Left cardiac atrium (tissue), 4 donors: ENCODE results near the gene MEIS2. TPM values are rescaled to one million over a fixed set of nuclear protein-coding genes. Genes with fewer than 3 reads are reported as not detected.
A peak's percentile ranks its signal among the peaks of the same experiment; 100 is the strongest.
"Not testable (repeated sequence)": the region's sequence is repeated elsewhere in the genome, so short reads cannot be mapped to it uniquely, and the experiment has no call there.

ENCODE experiments used
- ATAC-seq, 2 donors: fragments of 200-7000 bp; cut with Tn5 transposase; one replicate each; pipeline ENCODE4 v1.9.1; 2020; ENCODE audit warnings: mild to moderate bottlenecking in 2 of 2, moderate library complexity in 2 of 2
- DNase-seq: peaks from one replicate; pipeline ENCODE4 v3.0.0-alpha.2; 2020
- intact Hi-C, 2 donors: fragments of 100-400 bp; cut with DNase I; formaldehyde crosslinking; loops; one replicate each; pipeline versions ENCODE4 v1.14.1 to v1.15.1; 2022 to 2023
- total RNA-seq, 2 donors: library from RNA; stranded (reverse); fragmentation: NEBNext Ultra II Directional; extraction: Animal tissue kit (Norgen Biotek cat#: 25700); gene quantifications; one replicate each; pipeline ENCODE4 v1.2.1, GENCODE V29; 2021
- donor health status: DM: no; HTN: yes; CAD: no.
- donor health status: DM: no; HTN: yes; CAD: no; lungs with severe emphysema.
- donor health status: DM: yes; HTN: yes; CAD: no.
- donor health status: Dilated cardiomyopathy.

MEIS2 gene
- total RNA-seq, 2 donors from 2014 or later: 21.1 to 21.5 TPM

DNA sequence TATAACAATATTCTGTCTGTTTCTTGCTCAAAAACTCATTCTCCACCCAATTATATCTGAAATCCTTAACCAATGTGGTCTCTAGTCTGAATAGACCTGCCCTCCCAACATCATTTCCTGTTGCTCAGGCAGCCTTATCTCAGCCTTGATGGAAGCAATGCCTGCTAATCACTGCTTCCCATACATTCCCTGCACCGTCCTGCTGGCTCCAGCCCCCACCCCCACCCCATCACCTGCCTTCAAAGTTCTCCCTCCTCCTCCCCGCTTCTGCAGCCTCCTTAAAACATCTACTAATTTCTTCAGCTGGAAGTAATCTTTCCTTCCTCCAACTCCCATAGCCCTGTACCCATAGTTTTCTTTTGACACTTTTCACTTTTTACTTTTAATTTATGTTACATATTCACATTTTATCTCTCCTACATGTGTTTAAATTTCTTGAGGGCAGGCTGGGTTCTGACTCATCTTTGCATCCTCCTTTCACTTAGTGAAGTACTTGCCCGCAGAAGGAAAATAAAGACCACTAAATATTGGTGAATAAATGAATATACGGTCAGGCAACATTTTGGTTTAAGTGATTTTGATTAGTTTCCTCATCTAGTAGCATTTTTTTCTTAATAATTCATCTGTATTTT, 98.2 kb downstream of the MEIS2 start:
- DNase-seq (no peak), ATAC-seq (no peak)
- intact Hi-C loops: no loop called here

- ATAC-seq (no peak), DNase-seq (no peak)
- intact Hi-C loops: no loop called here
These were observed 98.9 kb downstream of the MEIS2 start for GRCh38 chr15:37001417-37001816.

DNA sequence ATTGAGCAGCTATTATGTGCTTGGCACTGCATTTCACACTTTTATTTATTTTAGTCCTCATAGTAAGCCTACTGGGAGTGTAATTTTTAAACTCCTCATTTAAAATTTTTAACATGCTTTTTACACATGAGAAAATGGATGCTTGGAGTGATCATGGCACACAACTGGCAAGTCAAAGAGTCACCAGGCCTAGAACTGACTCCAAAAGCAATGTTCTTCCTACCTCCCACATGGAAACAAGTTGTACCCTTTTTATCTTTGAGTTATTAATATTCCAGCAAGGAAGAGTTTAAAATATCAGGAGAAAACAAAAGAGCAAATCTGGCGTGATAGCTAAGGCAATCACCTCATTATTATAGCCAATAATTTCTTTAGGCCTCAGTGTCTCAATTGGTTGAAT, 100.6 kb downstream of the MEIS2 start:
- DNase-seq: no peak
- ATAC-seq: no peak
- intact Hi-C loops: no loop called here

DNA sequence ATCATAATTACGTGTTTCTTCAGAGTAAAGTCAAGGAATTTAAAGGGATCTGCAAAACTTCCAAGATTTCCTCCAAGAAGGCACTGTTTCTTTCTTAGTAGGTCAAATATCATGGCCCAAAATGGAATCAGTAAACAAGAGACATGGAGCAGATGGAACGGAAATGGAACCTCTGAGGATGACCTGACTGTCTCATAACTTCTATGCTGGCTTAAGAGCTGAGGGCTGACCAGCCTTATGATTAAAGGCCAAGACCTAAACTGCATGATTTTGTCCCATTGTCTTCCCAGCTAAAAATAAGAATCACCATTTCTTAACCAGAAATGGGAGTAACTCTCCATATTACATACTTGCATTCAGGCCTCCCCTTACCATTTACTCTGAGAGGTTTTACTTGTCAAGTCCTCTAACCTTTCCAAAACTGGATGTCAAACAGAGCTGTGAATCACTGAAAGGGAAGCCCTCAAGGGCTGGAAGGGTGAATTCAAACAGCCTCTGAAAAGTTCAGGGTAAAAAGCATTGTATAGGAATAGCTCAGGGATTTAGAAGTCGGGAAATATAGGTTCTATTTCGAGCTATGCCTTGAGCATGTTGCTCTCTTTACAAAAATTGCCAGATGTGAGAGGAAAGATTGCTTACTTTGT, 103.7 kb downstream of the MEIS2 start:
- peak; percentile 22 to 27 for ATAC-seq

DNA sequence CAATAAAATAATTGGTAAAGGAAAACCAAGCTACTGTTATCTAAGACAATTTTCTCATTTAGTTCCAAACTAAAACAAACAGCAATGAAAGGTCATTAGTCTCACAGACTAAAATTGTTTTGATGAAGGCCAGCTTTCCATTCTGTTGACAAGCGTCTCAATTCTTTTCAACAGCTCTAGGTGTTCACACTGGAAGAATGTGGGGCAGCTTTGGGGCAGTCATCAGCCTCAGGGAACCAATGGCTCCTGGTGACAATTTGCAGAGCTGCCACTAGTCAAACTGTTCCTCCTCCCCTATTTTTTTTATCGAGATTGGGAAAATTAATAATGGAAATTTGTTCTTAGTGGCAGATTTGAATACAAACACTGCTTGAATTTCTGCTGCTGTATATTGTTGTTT, 104.2 kb downstream of the MEIS2 start:
- DNase-seq (no peak), ATAC-seq (peak; percentile 60 to 93)
- intact Hi-C loops: no loop called here

More for the DNA sequence above, 103.7 kb downstream of the MEIS2 start:
- intact Hi-C loops: no loop called here
- no peak for DNase-seq

DNA sequence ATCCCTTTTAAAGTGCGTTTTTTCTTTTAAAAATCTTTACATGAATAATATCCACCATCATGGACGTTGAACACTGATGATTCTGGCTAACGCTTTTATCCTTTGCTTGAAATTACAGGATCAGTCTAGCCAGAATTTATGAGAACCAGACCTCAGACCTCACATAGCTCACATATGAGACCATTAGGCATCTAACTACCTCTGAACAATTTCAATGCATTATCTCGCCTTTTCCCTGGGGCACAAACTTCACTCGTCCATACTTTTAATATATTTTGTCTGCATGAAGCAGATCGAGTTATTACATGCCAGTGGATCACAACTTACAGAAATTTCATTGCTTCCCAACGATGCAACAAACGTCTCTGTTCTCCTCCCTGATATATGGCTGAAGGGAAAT, 105.6 kb downstream of the MEIS2 start:
- no peak for ATAC-seq
- intact Hi-C loops: no loop called here
- DNase-seq: no peak

DNA sequence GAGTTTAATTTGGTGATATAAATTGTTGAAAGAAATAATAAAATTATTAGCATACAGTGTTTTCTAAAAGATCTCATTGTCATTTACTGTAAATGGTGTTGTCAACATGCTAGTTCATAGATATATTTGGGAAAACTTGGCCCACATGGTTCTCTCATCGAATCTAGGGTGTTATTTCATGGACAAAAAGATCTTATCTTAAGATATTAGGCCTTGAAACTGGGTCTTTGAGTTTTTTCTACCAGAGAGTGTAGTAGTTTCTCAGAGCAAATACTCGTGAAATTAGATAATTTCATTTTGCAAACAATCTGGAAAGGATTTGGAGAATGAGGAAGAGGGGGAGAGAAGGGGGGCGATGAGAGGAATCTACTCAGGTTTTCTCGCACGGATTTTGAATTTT, 107.9 kb downstream of the MEIS2 start:
- ATAC-seq (no peak), DNase-seq (no peak)
- intact Hi-C loops: no loop called here

GRCh38 chr15:36988947-36989346, 111.4 kb downstream of the MEIS2 start:
- intact Hi-C loops: no loop called here
- ATAC-seq: no peak
- DNase-seq: no peak

- ATAC-seq (no peak), DNase-seq (no peak)
These were observed 117.9 kb downstream of the MEIS2 start for GRCh38 chr15:36982430-36982829.

DNA sequence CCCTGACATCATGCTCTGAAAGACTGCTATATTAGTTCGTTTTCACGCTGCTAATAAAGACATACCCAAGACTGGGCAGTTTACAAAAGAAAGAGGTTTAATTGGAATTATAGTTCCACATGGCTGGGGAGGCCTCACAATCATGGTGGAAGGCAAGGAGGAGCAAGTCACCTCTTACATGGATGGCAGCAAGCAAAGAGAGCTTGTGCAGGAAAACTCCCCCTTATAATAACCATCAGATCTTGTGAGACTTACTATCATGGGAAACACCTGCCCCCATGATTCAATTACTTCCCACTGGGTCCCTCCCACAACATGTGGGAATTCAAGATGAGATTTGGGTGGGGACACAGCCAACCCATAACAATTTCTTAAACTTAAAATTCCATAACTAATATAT, 120.1 kb downstream of the MEIS2 start:
- intact Hi-C loops, ATAC-seq, DNase-seq: not testable (repeated sequence)

More at GRCh38 chr15:36982430-36982829, 117.9 kb downstream of the MEIS2 start:
- intact Hi-C loops: no loop called here

DNA sequence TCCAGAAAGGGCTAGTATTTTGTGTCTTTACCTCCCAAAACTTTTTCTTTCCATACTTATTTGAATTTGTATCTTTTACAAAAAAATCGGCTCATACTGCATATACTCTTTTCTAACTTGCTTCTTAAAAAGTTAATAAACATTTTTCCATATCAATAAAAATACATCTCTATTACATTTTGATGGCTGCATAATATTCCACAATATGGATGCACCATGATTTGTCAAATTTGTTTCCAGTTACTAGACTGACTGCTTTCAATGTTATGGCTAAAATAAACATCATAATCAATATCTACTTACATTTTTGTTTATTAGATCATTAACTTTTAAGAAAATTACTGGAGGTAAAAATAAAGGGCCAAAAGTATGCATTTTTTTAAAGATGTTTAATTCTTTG, 121.7 kb downstream of the MEIS2 start:
- intact Hi-C loops: no loop called here
- no peak for DNase-seq
- no peak for ATAC-seq

DNA sequence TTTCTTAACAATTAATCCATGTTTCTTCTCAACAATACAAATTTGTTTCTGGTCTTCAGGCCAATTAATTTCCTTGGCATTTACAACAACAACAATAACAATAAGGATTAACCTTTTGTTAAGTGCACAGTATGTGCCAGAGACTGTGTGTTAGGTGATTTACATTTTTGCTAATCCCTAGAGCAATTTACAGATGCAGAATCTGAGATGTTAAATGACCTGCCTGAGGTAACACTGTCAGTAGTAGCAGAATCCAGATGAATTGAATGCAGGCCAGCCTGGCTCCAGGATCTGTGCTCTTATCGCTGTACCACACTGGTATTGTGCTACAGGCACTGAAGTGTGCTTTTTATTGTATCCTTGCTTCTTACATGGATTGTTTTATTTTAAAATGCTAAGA, 122.2 kb downstream of the MEIS2 start:
- DNase-seq (no peak), ATAC-seq (no peak)
- intact Hi-C loops: no loop called here

DNA sequence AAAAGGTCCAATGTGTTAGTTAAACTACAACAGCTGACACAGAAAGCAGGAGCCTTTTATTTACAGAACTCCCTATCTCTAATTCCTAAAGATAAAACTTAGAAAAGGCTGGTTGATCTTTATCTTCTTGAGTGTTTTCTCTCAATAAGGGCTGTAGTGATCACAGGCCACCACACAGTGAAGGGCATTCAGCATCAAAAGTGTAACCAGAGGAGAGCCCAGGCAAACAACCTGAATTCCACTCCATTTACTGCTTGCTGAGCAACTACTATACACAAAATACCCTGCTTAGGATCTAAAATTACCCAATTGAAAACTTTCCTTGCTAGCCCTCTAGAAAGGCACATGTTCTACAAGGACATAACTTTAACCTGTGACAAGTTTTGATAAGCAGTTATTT, 122.7 kb downstream of the MEIS2 start:
- intact Hi-C loops: no loop called here
- ATAC-seq (no peak), DNase-seq (no peak)

- no peak for ATAC-seq
- DNase-seq: no peak
- intact Hi-C loops: no loop called here
These were observed 127.6 kb downstream of the MEIS2 start for GRCh38 chr15:36972704-36973103.

GRCh38 chr15:36970522-36970921, 129.8 kb downstream of the MEIS2 start:
- intact Hi-C loops: no loop called here
- no peak for ATAC-seq
- DNase-seq: no peak

DNA sequence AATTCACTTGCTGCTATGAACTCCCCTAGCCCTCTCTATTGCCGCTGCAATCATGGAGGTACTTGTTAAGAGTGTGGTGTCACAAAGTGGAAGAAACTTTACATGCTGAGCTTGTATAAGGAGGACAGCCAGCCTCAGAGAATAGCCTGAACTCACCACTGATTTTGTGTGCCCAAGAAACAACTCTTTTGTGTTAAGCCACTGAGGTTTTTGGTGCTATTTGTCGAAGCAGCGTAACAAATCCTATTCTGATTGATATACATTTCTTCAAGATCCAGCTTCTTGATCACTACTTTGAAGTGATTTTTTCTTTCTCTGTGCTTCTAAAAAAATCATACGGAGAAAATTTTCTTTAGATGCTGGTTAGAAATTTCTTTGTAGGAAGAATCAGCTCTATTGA, 132.4 kb downstream of the MEIS2 start:
- no peak for ATAC-seq
- intact Hi-C loops: no loop called here
- no peak for DNase-seq

DNA sequence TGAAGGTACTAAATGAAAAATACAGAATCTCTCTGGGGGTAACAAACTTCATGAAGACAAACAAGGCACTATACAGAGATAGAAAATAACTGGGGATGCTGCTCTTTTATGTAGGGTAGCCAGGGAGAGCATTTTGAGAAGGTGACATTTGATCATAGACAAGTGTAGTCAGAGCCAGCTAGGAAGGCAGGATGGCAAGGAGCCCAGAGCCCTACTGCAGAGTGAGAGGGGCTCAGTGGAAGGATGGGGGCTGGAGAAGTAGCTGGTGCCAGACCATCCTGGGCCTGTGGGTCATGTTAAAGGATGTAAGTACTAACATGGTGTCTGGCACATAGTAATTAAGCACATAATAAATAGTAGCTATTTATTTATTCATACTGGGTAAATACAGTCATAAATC, 133.6 kb downstream of the MEIS2 start:
- peak; percentile 47 to 58 for ATAC-seq
- DNase-seq: no peak
- intact Hi-C loops: no loop called here

DNA sequence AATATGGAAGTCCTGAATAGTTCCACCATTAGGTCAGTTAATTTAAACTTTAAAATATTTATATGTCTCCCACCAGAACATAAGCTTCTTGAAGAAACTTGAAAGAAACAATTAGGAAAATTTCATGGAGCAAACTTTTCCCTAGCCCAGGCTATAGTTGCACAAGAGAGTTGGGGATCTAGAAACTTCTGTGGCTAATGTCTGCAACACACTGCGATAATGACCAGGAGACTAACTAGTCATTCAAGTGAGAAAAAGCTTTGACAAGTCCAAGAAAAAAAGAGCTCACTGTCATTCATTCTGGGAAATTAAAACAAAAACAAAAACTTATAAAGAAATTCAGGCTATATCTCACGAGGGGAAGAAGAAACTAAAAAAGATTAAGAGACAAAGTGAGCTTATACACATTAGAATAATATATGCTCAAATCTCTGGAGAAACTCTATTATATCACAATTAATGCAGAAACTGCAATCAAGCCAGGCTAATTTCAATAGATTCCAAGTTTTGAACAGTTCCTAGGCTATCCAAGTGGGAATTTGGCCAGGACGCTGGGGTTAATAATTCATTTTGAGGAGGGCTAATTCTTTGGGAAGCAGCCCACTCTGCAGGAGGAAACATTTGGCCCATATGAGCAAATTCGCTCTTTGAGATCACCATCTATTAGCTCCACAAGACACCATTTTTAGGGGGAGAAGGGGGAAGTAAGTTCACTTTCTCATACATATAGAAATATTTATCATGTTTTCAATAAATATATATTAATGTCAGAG, 134.6 kb downstream of the MEIS2 start:
- DNase-seq (no peak), ATAC-seq (peak; percentile 35 to 50)
- intact Hi-C loops: no loop called here

DNA sequence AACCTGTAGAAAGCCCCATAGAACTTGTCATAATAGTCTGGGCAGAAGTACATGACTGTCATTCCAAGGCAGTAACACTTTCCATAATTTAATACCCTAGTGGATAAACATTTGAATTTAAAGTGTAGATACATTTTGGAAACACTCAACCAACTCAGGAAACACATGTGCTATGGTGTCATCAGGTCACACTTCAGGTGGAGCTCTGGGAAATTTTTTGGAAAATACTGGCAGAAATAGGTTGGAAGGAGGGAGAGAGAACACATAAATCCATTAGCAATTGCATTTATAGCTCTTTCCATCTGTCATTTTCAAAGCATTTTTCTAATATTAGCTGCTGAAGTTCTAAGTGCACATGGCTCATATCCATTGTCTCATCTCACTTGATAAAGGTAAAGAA, 135.7 kb downstream of the MEIS2 start:
- intact Hi-C loops: no loop called here
- DNase-seq (no peak), ATAC-seq (no peak)

GRCh38 chr15:36961956-36962355, 138.4 kb downstream of the MEIS2 start:
- DNase-seq: no peak
- ATAC-seq: no peak
- intact Hi-C loops: no loop called here

- no peak for ATAC-seq
- no peak for DNase-seq
- intact Hi-C loops: no loop called here
These were observed 139.5 kb downstream of the MEIS2 start for GRCh38 chr15:36960947-36961227.
